Skin epidermis (tissue), 12 donors: ENCODE data around the gene FUT7.
"Not testable (repeated sequence)": the region's sequence is repeated elsewhere in the genome, so short reads cannot be mapped to it uniquely, and the experiment has no call there.

Experiments used
- H3K27ac ChIP-seq, 21 experiments: fragments of 200-600 bp; sonication (generic) in 11 of 21; one replicate each; pipeline ENCODE4 v1.5.0; 2020; ENCODE audit warnings: mild to moderate bottlenecking in 3 of 21, inconsistent platforms in 2 of 21, moderate library complexity in 2 of 21
- H3K4me3 ChIP-seq, 7 experiments: fragments of 200-600 bp; sonication (generic) in 2 of 7; one replicate each; pipeline ENCODE4 v1.5.0; 2020; ENCODE audit warnings: inconsistent platforms in 2 of 7, mild to moderate bottlenecking in 2 of 7, moderate library complexity in 1 of 7

Gene FUT7

GRCh38 chr9:137012694-137013570 lies 19.0 kb downstream of the FUT7 start:
- no peak overlapping the region for H3K27ac ChIP-seq
- no peak overlapping the region for H3K4me3 ChIP-seq

GRCh38 chr9:137011907-137012675 lies 19.8 kb downstream of the FUT7 start:
- no peak overlapping the region for H3K27ac ChIP-seq

GRCh38 chr9:137011156-137011555 lies 20.7 kb downstream of the FUT7 start:
- Histone ChIP-seq H3K27ac (no peak overlapping the region), H3K4me3 (no peak overlapping the region)

More at GRCh38 chr9:137011907-137012675, 19.8 kb downstream of the FUT7 start:
- H3K4me3 ChIP-seq, result no peak overlapping the region

GRCh38 chr9:137009938-137010732 lies 21.8 kb downstream of the FUT7 start:
- H3K27ac ChIP-seq, result no peak overlapping the region
- H3K4me3 ChIP-seq, result no peak overlapping the region

- Histone ChIP-seq H3K27ac (no peak overlapping the region), H3K4me3 (no peak overlapping the region)
Observed at GRCh38 chr9:137009217-137009616, 22.7 kb downstream of the FUT7 start.

GRCh38 chr9:137008312-137008711 lies 23.6 kb downstream of the FUT7 start:
- Histone ChIP-seq H3K27ac (no peak overlapping the region), H3K4me3 (no peak overlapping the region)

GRCh38 chr9:137007816-137008270 lies 24.0 kb downstream of the FUT7 start:
- Histone ChIP-seq H3K4me3 (no peak overlapping the region), H3K27ac (no peak overlapping the region)

GRCh38 chr9:137007108-137007815 lies 24.6 kb downstream of the FUT7 start:
- H3K4me3 ChIP-seq, result no peak overlapping the region
- no peak overlapping the region for H3K27ac ChIP-seq

GRCh38 chr9:137006116-137007003 lies 25.5 kb downstream of the FUT7 start:
- no peak overlapping the region for H3K4me3 ChIP-seq
- no peak overlapping the region for H3K27ac ChIP-seq

- H3K27ac ChIP-seq, H3K4me3 ChIP-seq: not testable (repeated sequence)
Observed at GRCh38 chr9:137004285-137004684, 27.6 kb downstream of the FUT7 start.

- Histone ChIP-seq H3K4me3 (no peak overlapping the region), H3K27ac (no peak overlapping the region)
Observed at GRCh38 chr9:137002646-137003041, 29.2 kb downstream of the FUT7 start.

- Histone ChIP-seq H3K4me3 (no peak overlapping the region), H3K27ac (no peak overlapping the region)
Observed at GRCh38 chr9:137001857-137002645, 29.8 kb downstream of the FUT7 start.

- no peak overlapping the region for H3K4me3 ChIP-seq
- peak overlapping the region in 12 of 21 experiments; percentile 0 to 75 (median 42) for H3K27ac ChIP-seq
Observed at GRCh38 chr9:137000177-137000930, 31.5 kb downstream of the FUT7 start.

GRCh38 chr9:136997830-136998234 lies 34.1 kb downstream of the FUT7 start:
- H3K27ac ChIP-seq, result peak overlapping the region in 6 of 21 experiments; percentile 2 to 85 (median 63)
- no peak overlapping the region for H3K4me3 ChIP-seq

GRCh38 chr9:136997371-136997770 lies 34.5 kb downstream of the FUT7 start:
- Histone ChIP-seq H3K27ac (peak overlapping the region in 13 of 21 experiments; percentile 2 to 85 (median 48)), H3K4me3 (no peak overlapping the region)

- Histone ChIP-seq H3K27ac (peak within 1 kb of the TSS in 19 of 21 experiments; percentile 10 to 85 (median 60)), H3K4me3 (peak within 1 kb of the TSS; percentile 4 to 52 (median 22))
Observed at GRCh38 chr9:136996361-136997292, 35.3 kb downstream of the FUT7 start, which contains the start of gene CLIC3. Gene CLIC3, minus strand, starts transcription at chr9:136996568. Its CDS starts 25 bp downstream, at chr9:136996543.
